ENCODE measurements around the gene MFRP. TPM values are rescaled to one million over a fixed set of nuclear protein-coding genes. Genes with fewer than 3 reads are reported as not detected.
A peak's percentile ranks its signal among the peaks of the same experiment; 100 is the strongest.

The MFRP gene
- total RNA-seq, 1 experiment from 2014 or later = not detected

DNA sequence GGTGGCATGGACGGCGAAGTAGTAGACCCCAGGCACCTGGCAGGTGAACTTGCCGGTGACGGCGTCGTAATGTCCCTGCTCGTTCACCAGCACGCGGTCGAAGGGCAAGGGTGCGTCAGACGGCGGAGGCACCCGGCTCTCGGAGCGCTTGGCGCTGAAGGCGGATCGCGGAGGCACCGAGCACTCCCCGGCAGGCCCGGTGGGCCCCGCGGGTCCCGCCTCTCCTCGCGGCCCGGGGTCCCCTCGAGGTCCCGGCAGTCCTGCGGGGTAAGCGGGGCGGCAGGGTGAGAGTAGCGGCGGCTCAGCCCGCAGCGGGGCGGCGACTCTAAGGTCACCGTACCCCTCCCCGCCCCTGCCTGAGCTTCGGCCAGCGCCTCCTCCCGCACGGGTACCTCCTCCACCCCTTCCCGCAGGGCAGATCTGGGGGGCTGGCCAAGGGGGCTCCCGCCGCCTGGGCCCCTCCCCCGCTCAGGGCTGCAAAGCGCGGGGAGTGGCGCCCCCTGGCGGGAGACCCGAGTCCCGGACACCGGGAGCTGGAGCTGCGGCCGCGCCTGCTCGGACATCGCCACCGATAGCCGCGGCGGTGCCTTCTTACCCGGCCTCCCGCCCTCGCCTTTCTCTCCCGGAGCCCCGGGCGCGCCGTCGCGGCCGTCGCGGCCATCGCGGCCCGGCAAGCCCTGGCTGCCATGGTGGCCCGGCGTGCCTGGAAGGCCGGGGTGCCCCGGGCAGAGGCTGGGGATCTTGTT lies 6.7 kb downstream of the MFRP start:
- Mint-ChIP-seq H3K27me3 (ENCODE audit: insufficient read depth, unreplicated experiment) (peaks cover 11% of the 10 kb centered on the region), H3K36me3 (ENCODE audit: insufficient read depth, unreplicated experiment) (peaks cover 2% of the 10 kb centered on the region), H3K9me3 (ENCODE audit: unreplicated experiment) (no peaks in the 10 kb centered on the region), H3K4me1 (ENCODE audit: insufficient read depth, unreplicated experiment) (peaks cover 31% of the 10 kb centered on the region), H3K27ac (ENCODE audit: low read depth, unreplicated experiment) (no peak overlapping the region), H3K4me3 (ENCODE audit: unreplicated experiment) (no peak overlapping the region)
- BruUV-seq (replicated peaks) = no TSS peak
- no peak for DNase-seq (ENCODE audit: unreplicated experiment)
- CTCF ChIA-PET = interaction anchor here (0.6 to 5.9 kb wide), 12 partner anchors 12 to 1961 kb away, joined by 3 to 49 read pairs (median 6); no protein-coding TSS in a partner anchor
- intact Hi-C loops (cut with micrococcal nuclease) = no loop called here
- TF ChIP-seq CTCF (IDR thresholded peaks at IDR 0.05; ENCODE audit: unreplicated experiment) = peak; percentile 91
- POLR2A ChIA-PET = no interaction called here

GRCh38 chr11:119338965-119339588 lies 7.4 kb downstream of the MFRP start:
- Mint-ChIP-seq H3K27ac (ENCODE audit: low read depth, unreplicated experiment) (no peak overlapping the region), H3K4me1 (ENCODE audit: insufficient read depth, unreplicated experiment) (peaks cover 31% of the 10 kb centered on the region), H3K27me3 (ENCODE audit: insufficient read depth, unreplicated experiment) (peaks cover 11% of the 10 kb centered on the region), H3K36me3 (ENCODE audit: insufficient read depth, unreplicated experiment) (peaks cover 8% of the 10 kb centered on the region), H3K4me3 (ENCODE audit: unreplicated experiment) (no peak overlapping the region), H3K9me3 (ENCODE audit: unreplicated experiment) (no peaks in the 10 kb centered on the region)
- no TSS peak for BruUV-seq (replicated peaks)
- intact Hi-C loops (cut with micrococcal nuclease) = no loop called here
- no peak for TF ChIP-seq CTCF (IDR thresholded peaks at IDR 0.05; ENCODE audit: unreplicated experiment)
- CTCF ChIA-PET = interaction anchor here (0.5 to 5.9 kb wide), 19 partner anchors 9 to 1961 kb away, joined by 3 to 49 read pairs (median 4); partner anchors contain the start of gene USP2
- POLR2A ChIA-PET = interaction anchor here (1.1 kb wide), 1 partner anchor 29 kb away, joined by 5 read pairs; no protein-coding TSS in a partner anchor
- no peak for DNase-seq (ENCODE audit: unreplicated experiment)

GRCh38 chr11:119338318-119338890 lies 8.1 kb downstream of the MFRP start:
- POLR2A ChIA-PET = interaction anchor here (0.6 to 1.6 kb wide), 8 partner anchors 18 to 432 kb away, joined by 3 to 6 read pairs (median 3); partner anchors contain the start of gene USP2
- Mint-ChIP-seq H3K4me1 (ENCODE audit: insufficient read depth, unreplicated experiment) (peaks cover 31% of the 10 kb centered on the region), H3K4me3 (ENCODE audit: unreplicated experiment) (no peak overlapping the region), H3K27ac (ENCODE audit: low read depth, unreplicated experiment) (no peak overlapping the region), H3K9me3 (ENCODE audit: unreplicated experiment) (no peaks in the 10 kb centered on the region), H3K36me3 (ENCODE audit: insufficient read depth, unreplicated experiment) (peaks cover 8% of the 10 kb centered on the region), H3K27me3 (ENCODE audit: insufficient read depth, unreplicated experiment) (peaks cover 11% of the 10 kb centered on the region)
- peak; percentile 74 for DNase-seq (ENCODE audit: unreplicated experiment)
- intact Hi-C loops (cut with micrococcal nuclease) = no loop called here
- peak; percentile 56 for TF ChIP-seq CTCF (IDR thresholded peaks at IDR 0.05; ENCODE audit: unreplicated experiment)
- BruUV-seq (replicated peaks) = no TSS peak
- CTCF ChIA-PET = interaction anchor here (0.5 to 5.9 kb wide), 32 partner anchors 10 to 868 kb away, joined by 3 to 49 read pairs (median 4); partner anchors contain the start of genes CBL, TRAPPC4 and USP2
